HCT116 (cell line): Measurements from ENCODE around the gene SLC47A2. TPM values are rescaled to one million over a fixed set of nuclear protein-coding genes. Genes with fewer than 3 reads are reported as not detected.

Source experiments
- ATAC-seq: fragments of 200-7000 bp; cut with Tn5 transposase; 2 replicates; pipeline ENCODE4 v1.9.1; 2020; ENCODE audit warnings: mild to moderate bottlenecking, moderate library complexity
- BruUV-seq: library from RNA; stranded (reverse); fragments of 400-500 nt; replicated peaks from 2 replicates; lab custom pipeline; 2021; lab: Mats Ljungman, UMichigan
- CTCF ChIA-PET: fragments of 300-600 bp; sonication (Branson Sonifier 250); formaldehyde crosslinking; loops from one replicate; lab custom pipeline; 2021; ENCODE audit warnings: antibody characterized with exemption; lab: Charles Lee
- POLR2A ChIA-PET: fragments of 300-600, 350-600 bp; sonication (Branson Sonifier 250); formaldehyde crosslinking; loops from one replicate; lab custom pipeline; 2021; ENCODE audit warnings: antibody characterized with exemption; lab: Charles Lee
- RAD21 ChIA-PET, 2 experiments: fragments of 300-600 bp; sonication (Branson Sonifier 250); formaldehyde crosslinking; loops; one replicate each; lab custom pipeline; 2023; ENCODE audit warnings: low total read pairs in 2 of 2; ENCODE audit not compliant: uncharacterized antibody in 2 of 2, unreplicated experiment in 2 of 2, low non-redundant PET in 1 of 2; lab: Charles Lee
- DNase-seq: peaks from one replicate; pipeline ENCODE4 v3.0.0-alpha.2; 2010; ENCODE audit warnings: low read depth, low spot score
- H2AFZ ChIP-seq: fragments of 200-600 bp; shearing (Covaris generic), sonication (generic); 2 replicates; pipeline ENCODE4 v1.6.1; 2017; ENCODE audit warnings: low read depth, mixed run types, mixed read lengths, antibody characterized with exemption, low read length; ENCODE audit not compliant: poor library complexity, severe bottlenecking
- H3K27ac ChIP-seq: 2 replicates; pipeline ENCODE4 v1.5.1; 2012; ENCODE audit warnings: low read depth, low read length
- H3K27me3 ChIP-seq: fragments of 200-600 bp; sonication (generic); 2 replicates; pipeline ENCODE4 v1.6.1; 2016; ENCODE audit warnings: mixed run types, low read length, mixed read lengths; ENCODE audit not compliant: insufficient read depth
- H3K36me3 ChIP-seq, 2 experiments: fragments of 200-500 bp in 1 of 2; fragments of 200-600 bp in 1 of 2; sonication (Bioruptor generic) in 1 of 2; sonication (generic) in 1 of 2; 2 replicates each; pipeline versions ENCODE4 v1.5.1 to v1.6.1; 2014 to 2016; ENCODE audit warnings: low read length in 2 of 2, inconsistent platforms in 1 of 2, mixed read lengths in 1 of 2, mixed run types in 1 of 2; ENCODE audit not compliant: insufficient read depth in 2 of 2, control insufficient read depth in 1 of 2
- H3K4me1 ChIP-seq, 2 experiments: fragments of 200-600 bp in 1 of 2; sonication (generic) in 1 of 2; 2 replicates each; pipeline versions ENCODE4 v1.5.1 to v1.6.1; 2012 to 2017; ENCODE audit warnings: low read length in 2 of 2, inconsistent platforms in 1 of 2, mild to moderate bottlenecking in 1 of 2, mixed read lengths in 1 of 2, mixed run types in 1 of 2, moderate library complexity in 1 of 2; ENCODE audit not compliant: insufficient read depth in 2 of 2, control insufficient read depth in 1 of 2
- H3K4me2 ChIP-seq: fragments of 200-600 bp; sonication (generic); 2 replicates; pipeline ENCODE4 v1.6.1; 2017; ENCODE audit warnings: mixed run types, low read length, mixed read lengths
- H3K4me3 ChIP-seq, 2 experiments: fragments of 200-600 bp in 1 of 2; sonication (generic) in 1 of 2; replicated peaks in 1 of 2; 2 replicates each; pipeline ENCODE4 v1.5.1; 2011 to 2016; ENCODE audit warnings: low read length in 2 of 2, control low read depth in 1 of 2, low read depth in 1 of 2, mild to moderate bottlenecking in 1 of 2, mixed read lengths in 1 of 2, mixed run types in 1 of 2
- H3K79me2 ChIP-seq: fragments of 200-600 bp; sonication (generic); 2 replicates; pipeline ENCODE4 v1.6.1; 2017; ENCODE audit warnings: mild to moderate bottlenecking, mixed run types, low read length, moderate library complexity, mixed read lengths; ENCODE audit not compliant: insufficient read depth
- H3K9ac ChIP-seq: fragments of 200-600 bp; sonication (generic); 2 replicates; pipeline ENCODE4 v1.6.1; 2016; ENCODE audit warnings: low read length, mixed read lengths
- H3K9me2 ChIP-seq: fragments of 200-600 bp; sonication (generic), shearing (Covaris generic); 2 replicates; pipeline ENCODE4 v1.6.1; 2017; ENCODE audit warnings: mixed run types, mild to moderate bottlenecking, moderate library complexity; ENCODE audit not compliant: insufficient read depth
- H3K9me3 ChIP-seq, 2 experiments: fragments of 200-500 bp in 1 of 2; fragments of 200-600 bp in 1 of 2; sonication (Bioruptor generic) in 1 of 2; sonication (generic) in 1 of 2; 2 replicates each; pipeline ENCODE4 v1.6.1; 2014 to 2017; ENCODE audit warnings: low read length in 2 of 2, mixed read lengths in 2 of 2, inconsistent platforms in 1 of 2, low read depth in 1 of 2, mild to moderate bottlenecking in 1 of 2, mixed run types in 1 of 2, moderate library complexity in 1 of 2; ENCODE audit not compliant: control insufficient read depth in 1 of 2, insufficient read depth in 1 of 2
- H4K20me1 ChIP-seq: fragments of 200-600 bp; sonication (generic), shearing (Covaris generic); 2 replicates; pipeline ENCODE4 v1.6.1; 2017; ENCODE audit warnings: mixed run types, mild to moderate bottlenecking, moderate library complexity; ENCODE audit not compliant: insufficient read depth
- EGR1 ChIP-seq: IDR thresholded peaks from 2 replicates; pipeline ENCODE4 v1.6.1; 2012; ENCODE audit warnings: low read depth
- POLR2A ChIP-seq: IDR thresholded peaks from 2 replicates; pipeline ENCODE4 v1.7.0; 2011; ENCODE audit warnings: borderline replicate concordance; ENCODE audit not compliant: insufficient read depth, insufficient read length; ENCODE audit errors: extremely low read depth
- intact Hi-C: fragments of 100-400 bp; cut with micrococcal nuclease; formaldehyde crosslinking; loops from 2 replicates; pipeline ENCODE4 v1.10.0; 2022
- total RNA-seq: library from RNA; stranded (reverse); gene quantifications from one replicate; pipeline ENCODE4 v1.2.1, GENCODE V29; 2021; ENCODE audit not compliant: unreplicated experiment

The SLC47A2 gene
- total RNA-seq, 1 experiment from 2014 or later, result not detected

- no peak overlapping the region for H3K27ac ChIP-seq
- ATAC-seq (no peak), DNase-seq (no peak)
- H3K4me2 ChIP-seq, result no peak overlapping the region
- CTCF ChIA-PET, result interaction anchor here (0.6 kb wide), 1 partner anchor 339 kb away, joined by 4 read pairs; no protein-coding TSS in a partner anchor
- RAD21 ChIA-PET, result no interaction called here
- no peaks in the 10 kb centered on the region for H3K9me3 ChIP-seq
- BruUV-seq, result no TSS peak
- no peak overlapping the region for H3K9ac ChIP-seq
- peaks cover 13% of the 10 kb centered on the region for H3K79me2 ChIP-seq
- H2AFZ ChIP-seq, result no peak overlapping the region
- H3K27me3 ChIP-seq, result no peaks in the 10 kb centered on the region
- peaks cover 13 to 16% of the 10 kb centered on the region in 2 experiments; a peak in 2 of 4 replicates for H3K36me3 ChIP-seq
- POLR2A ChIA-PET, result no interaction called here
- H3K4me3 ChIP-seq, result no peak overlapping the region
- intact Hi-C loops, result no loop called here
- H4K20me1 ChIP-seq, result no peaks in the 10 kb centered on the region
- H3K4me1 ChIP-seq, result peaks cover 0 to 1% of the 10 kb centered on the region in 2 experiments; a peak in 2 of 4 replicates
- TF ChIP-seq POLR2A, result no peak
- TF ChIP-seq, all 23 proteins: peak for 0
- no peaks in the 10 kb centered on the region for H3K9me2 ChIP-seq
Observed at GRCh38 chr17:19656851-19657581, 59.4 kb downstream of the SLC47A2 start.

GRCh38 chr17:19656336-19656735 is 60.0 kb downstream of the SLC47A2 start:
- H3K4me2 ChIP-seq, result no peak overlapping the region
- H3K27ac ChIP-seq, result no peak overlapping the region
- peaks cover 6 to 8% of the 10 kb centered on the region in 2 experiments; a peak in 3 of 4 replicates for H3K4me1 ChIP-seq
- no peak for TF ChIP-seq EGR1
- DNase-seq, result no peak
- no peak for ATAC-seq
- ChIA-PET POLR2A (no interaction called here), RAD21 (no interaction called here), CTCF (interaction anchor here (0.6 kb wide), 1 partner anchor 338 kb away, joined by 4 read pairs; no protein-coding TSS in a partner anchor)
- peaks cover 19% of the 10 kb centered on the region for H3K79me2 ChIP-seq
- H3K36me3 ChIP-seq, result peaks cover 13 to 19% of the 10 kb centered on the region in 2 experiments; a peak in 2 of 4 replicates
- H4K20me1 ChIP-seq, result no peaks in the 10 kb centered on the region
- no peaks in the 10 kb centered on the region for H3K9me3 ChIP-seq
- no peak overlapping the region for H3K9ac ChIP-seq
- no TSS peak for BruUV-seq
- H2AFZ ChIP-seq, result no peak overlapping the region
- no peak overlapping the region for H3K4me3 ChIP-seq
- intact Hi-C loops, result no loop called here
- no peaks in the 10 kb centered on the region for H3K27me3 ChIP-seq
- no peaks in the 10 kb centered on the region for H3K9me2 ChIP-seq
